Motor neuron (in vitro differentiated cells): ENCODE data around the gene ENGASE. TPM values are rescaled to one million over a fixed set of nuclear protein-coding genes. Genes with fewer than 3 reads are reported as not detected.

ENCODE experiments used
- ATAC-seq, 8 experiments: fragments of 200-7000 bp; cut with Tn5 transposase; replicated peaks in 6 of 8; 2 replicates each; pipeline ENCODE4 v1.8.0; 2021; ENCODE audit warnings: mild to moderate bottlenecking in 8 of 8, moderate library complexity in 8 of 8
- H3K27ac ChIP-seq, 2 donors: fragments of 250-450 bp; sonication (Bioruptor Pico); 2 replicates each; pipeline ENCODE4 v1.9.0; 2021; ENCODE audit warnings: antibody characterized with exemption in 2 of 2, mild to moderate bottlenecking in 2 of 2, moderate library complexity in 1 of 2
- H3K4me1 ChIP-seq, 2 donors: fragments of 250-450 bp; sonication (Bioruptor Pico); replicated peaks in 1 of 2; 2 replicates each; pipeline ENCODE4 v1.6.1; 2021; ENCODE audit warnings: antibody characterized with exemption in 2 of 2, mild to moderate bottlenecking in 2 of 2, moderate library complexity in 1 of 2
- H3K4me3 ChIP-seq, 5 donors: fragments of 250-450 bp; sonication (Bioruptor Pico); 2 replicates each; pipeline ENCODE4 v1.9.0; 2021; ENCODE audit warnings: antibody characterized with exemption in 5 of 5, mild to moderate bottlenecking in 5 of 5, moderate library complexity in 4 of 5
- WGBS, 10 experiments: fragments of 450-650 bp; shearing (Covaris generic); methylation state at CpG; one replicate each; pipeline ENCODE4 v1.0.0; 2022; 5-methylcytosine and 5-hydroxymethylcytosine counted together
- in situ Hi-C, 9 experiments: fragments of 400-800 bp; cut with MboI; loops; one replicate each; pipeline ENCODE4 v1.15.0; 2021; ENCODE audit warnings: low sequenced_read_pairs in 9 of 9, low pct_unique_long_range_greater_than_20kb in 2 of 9; ENCODE audit not compliant: unreplicated experiment in 9 of 9
- total RNA-seq, 8 experiments: library from RNA; unstranded; fragments of 300-600 nt; gene quantifications; 2 replicates each; pipeline versions ENCODE4 v1.2.3 to v1.2.4, GENCODE V29; 2022

Gene ENGASE
- total RNA-seq, 8 experiments from 2014 or later = 10.0 to 49.6 (median 15.4) TPM

DNA sequence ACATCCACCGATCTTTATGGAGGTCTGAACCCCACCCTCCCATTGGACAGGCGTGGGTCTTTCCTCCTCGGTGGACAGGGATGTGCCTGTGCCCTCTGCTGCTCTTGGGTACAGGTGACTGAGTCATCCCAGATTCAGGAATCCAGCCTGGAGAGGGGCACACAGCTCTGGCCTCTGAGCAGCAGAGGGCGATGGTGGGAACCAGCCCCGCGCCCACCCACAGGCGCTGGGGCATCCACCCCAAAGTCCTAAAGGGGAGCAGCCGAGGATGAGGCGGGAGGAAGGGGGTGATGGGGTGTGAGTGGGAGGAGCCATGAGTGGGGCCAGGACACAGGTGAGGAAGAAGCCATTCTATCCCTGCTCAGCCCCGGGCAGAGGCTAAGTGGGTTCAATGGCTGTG is 35.0 kb downstream of the ENGASE start:
- in situ Hi-C loops = no loop called here
- Histone ChIP-seq H3K27ac (no peak overlapping the region), H3K4me3 (no peak overlapping the region), H3K4me1 (no peaks in the 10 kb centered on the region)
- ATAC-seq = peak in 2 of 8 experiments; percentile 4 to 38
- 53% methylated on average over 3 of the region's 10 CpGs; no CpG with 5 or more reads in 9 of the 10 experiments for WGBS, 10 experiments

DNA sequence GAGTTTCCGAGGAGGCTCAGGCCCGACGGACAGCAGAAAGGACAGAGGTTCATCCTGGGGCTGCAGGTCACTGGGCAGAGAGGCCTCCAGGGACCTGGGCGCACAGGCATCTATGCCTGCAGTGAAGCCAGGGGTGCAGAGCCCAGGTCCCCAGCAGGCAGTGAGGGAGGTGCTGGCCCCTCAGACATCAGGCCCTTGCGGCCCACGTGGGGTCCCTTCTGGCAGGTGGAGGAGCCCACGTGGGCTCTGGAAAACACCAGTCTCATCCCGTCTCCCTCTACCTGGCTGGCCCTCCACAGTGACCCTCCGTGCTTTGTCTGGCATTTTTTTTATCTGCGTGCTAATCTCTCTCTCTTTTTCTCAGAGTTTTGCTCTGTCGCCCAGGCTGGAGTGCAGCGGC is 36.5 kb downstream of the ENGASE start:
- 29 to 100% (median 76%) methylated on average over 1 to 6 of the region's 12 CpGs; no CpG with 5 or more reads in 6 of the 10 experiments for whole genome bisulfite sequencing, 10 experiments
- no peak for ATAC-seq
- no peak overlapping the region for H3K4me3 ChIP-seq
- H3K27ac ChIP-seq = no peak overlapping the region
- H3K4me1 ChIP-seq = no peaks in the 10 kb centered on the region
- in situ Hi-C loops = no loop called here

- no peak for ATAC-seq
- no peaks in the 10 kb centered on the region for H3K4me1 ChIP-seq
- WGBS, 10 experiments = no CpG with 5 or more reads among the region's 11 CpGs
- H3K4me3 ChIP-seq = no peak overlapping the region
- no peak overlapping the region for H3K27ac ChIP-seq
- in situ Hi-C loops = no loop called here
Measured at GRCh38 chr17:79112471-79112870, 37.8 kb downstream of the ENGASE start.

DNA sequence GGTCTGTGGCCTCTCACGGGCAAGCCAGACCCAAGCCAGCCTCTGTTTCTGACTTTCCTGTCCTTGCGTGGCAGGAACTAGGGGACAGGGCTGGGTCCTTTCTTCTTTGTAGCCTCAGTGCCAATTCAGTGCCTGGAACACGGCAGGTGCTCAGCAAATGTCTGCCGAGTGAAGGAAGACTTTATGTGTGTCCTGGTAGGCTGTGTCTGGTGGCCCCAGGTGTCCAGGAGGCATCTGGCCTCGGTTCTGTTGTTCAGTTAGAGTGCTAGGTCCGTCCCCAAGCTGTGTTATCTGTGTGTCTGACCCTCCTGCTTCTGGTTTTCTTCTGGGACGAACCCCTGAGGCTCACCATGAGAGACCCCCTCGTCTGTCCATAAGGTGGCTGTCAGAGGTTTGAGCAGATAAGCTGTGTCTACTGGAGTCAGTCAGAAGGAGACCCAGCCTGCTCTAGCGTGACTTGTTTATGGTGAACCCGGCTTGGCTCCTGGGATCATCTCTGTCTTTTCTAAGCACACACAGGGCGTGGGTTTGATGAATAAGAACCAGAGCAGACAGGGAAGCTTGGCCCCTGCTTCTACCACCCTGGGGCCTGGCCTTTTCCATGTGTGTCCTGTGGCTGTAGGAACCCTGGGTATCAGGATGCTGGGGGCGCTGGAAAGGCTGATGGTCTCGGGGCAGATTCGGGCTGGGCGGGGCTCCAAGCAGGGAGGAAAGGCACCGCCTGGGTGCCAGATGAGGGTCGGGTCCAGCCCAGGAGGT is 39.3 kb downstream of the ENGASE start:
- in situ Hi-C loops = no loop called here
- ATAC-seq = peak in 3 of 8 experiments; percentile 19 to 67 (median 44)
- no peak overlapping the region for H3K27ac ChIP-seq
- H3K4me1 ChIP-seq = peaks cover 0 to 3% of the 10 kb centered on the region in 2 donors
- no peak overlapping the region for H3K4me3 ChIP-seq
- 7 to 90% (median 74%) methylated on average over 2 to 8 of the region's 17 CpGs; no CpG with 5 or more reads in 5 of the 10 experiments for WGBS, 10 experiments

DNA sequence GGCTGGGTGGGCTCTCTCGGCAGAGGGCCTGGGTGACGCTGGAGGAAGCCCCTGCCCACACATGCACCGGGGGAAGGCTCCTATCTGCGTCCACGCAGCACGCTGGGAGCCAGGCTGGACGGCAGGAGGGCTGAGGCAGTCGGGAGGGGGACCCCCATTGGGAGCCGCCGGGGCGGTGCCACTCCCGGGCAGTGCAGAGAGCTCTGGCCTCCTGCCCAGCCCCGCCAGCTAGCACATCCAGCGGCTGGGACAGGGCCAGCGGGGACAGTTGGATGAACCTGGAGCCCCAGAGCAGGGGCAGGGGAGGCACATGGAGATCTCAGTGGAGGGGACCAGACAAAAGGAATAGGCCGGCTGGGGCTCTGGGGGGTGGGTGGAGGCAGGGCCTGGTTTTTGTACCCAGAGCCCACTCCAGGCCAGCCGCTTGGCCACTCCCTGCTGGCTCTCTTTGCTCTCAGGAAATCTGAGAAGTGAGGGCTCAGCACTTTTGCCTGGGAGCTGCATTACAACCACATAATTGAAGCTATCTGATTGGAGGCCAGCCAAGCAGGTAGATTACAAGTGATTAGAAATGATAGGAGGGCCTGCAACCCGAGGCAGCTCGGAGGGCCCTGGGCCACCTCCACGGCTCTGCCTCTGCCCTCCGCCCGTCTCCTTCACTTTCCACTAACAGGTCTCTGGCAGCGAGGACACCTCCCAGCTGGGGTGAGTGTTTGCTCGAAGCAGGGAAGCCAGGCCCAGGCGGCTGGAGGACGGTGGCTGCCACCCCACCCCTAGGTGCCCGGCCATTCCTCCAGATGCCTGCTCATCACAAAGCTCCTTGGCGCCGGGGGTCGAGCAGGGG is 40.1 kb downstream of the ENGASE start:
- peaks cover 0 to 3% of the 10 kb centered on the region in 2 donors for H3K4me1 ChIP-seq
- no peak overlapping the region for H3K4me3 ChIP-seq
- WGBS, 10 experiments = 0 to 100% (median 33%) methylated on average over 1 to 6 of the region's 30 CpGs; no CpG with 5 or more reads in 4 of the 10 experiments
- in situ Hi-C loops = no loop called here
- peak; percentile 66 to 91 (median 74) for ATAC-seq
- no peak overlapping the region for H3K27ac ChIP-seq

DNA sequence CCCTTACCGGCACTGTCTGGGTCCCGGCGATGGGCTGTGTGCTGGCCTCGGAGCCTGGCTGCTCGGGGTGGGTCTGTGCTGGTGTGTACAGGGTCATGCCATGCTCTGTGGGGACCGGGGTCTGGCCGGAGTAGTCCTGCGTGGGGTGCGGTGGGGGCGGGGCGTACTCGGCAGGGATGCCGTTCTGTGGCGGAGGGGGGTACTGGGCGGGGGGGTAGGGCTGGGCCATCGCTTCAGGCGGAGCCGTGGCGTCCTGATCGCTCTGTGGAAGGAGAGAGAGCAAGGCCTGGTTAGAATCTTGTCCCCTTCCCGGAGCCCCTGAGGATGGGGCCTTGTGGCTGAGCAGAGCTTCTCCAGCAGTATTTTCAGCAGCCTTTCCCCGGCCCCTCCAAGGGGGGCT is 40.9 kb downstream of the ENGASE start:
- in situ Hi-C loops = no loop called here
- Histone ChIP-seq H3K4me1 (peaks cover 0 to 3% of the 10 kb centered on the region in 2 donors), H3K4me3 (no peak overlapping the region), H3K27ac (no peak overlapping the region)
- WGBS, 10 experiments = 20 to 90% methylated on average over 1 to 2 of the region's 22 CpGs; no CpG with 5 or more reads in 8 of the 10 experiments
- ATAC-seq = peak in 1 of 8 experiments; percentile 3

GRCh38 chr17:79116575-79117368 is 42.1 kb downstream of the ENGASE start:
- in situ Hi-C loops = no loop called here
- peaks cover 0 to 3% of the 10 kb centered on the region in 2 donors for H3K4me1 ChIP-seq
- ATAC-seq = no peak
- H3K4me3 ChIP-seq = no peak overlapping the region
- 34 to 100% (median 94%) methylated on average over 1 to 5 of the region's 19 CpGs; no CpG with 5 or more reads in 4 of the 10 experiments for WGBS, 10 experiments
- H3K27ac ChIP-seq = no peak overlapping the region

DNA sequence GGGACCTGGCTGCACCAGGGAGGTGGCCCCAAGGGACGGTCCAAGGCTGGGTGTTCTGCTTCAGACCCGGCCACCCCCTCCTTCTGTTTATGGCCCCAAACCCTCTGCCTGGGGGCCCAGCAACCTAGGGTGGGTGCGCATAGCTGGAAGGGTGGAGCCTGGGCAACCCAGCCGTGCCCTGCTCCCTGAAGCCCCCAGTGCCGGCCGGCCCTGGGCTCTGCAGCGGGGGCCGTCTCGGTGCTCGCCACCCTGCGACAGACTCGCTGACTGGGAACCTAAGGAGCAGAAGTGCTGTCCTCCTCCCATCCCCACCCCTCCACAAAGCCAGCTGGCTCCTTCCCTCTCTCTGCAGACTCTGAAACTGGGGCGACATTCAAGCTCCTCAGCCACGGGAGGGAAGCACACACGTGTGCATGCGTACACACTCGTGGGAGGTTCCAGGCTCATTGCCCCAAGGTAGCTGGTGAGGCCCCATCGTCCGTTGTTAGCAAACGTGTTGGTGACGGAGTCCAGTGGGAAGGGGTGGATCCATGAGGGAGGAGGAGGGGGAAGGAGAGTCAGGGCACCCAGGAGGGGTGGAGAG is 43.4 kb downstream of the ENGASE start:
- no peak overlapping the region for H3K27ac ChIP-seq
- no peak overlapping the region for H3K4me3 ChIP-seq
- no peak for ATAC-seq
- H3K4me1 ChIP-seq = peaks cover 0 to 3% of the 10 kb centered on the region in 2 donors
- WGBS, 10 experiments = 69 to 100% methylated on average over 1 to 9 of the region's 21 CpGs; no CpG with 5 or more reads in 8 of the 10 experiments
- in situ Hi-C loops = no loop called here

GRCh38 chr17:79118924-79119323 is 44.3 kb downstream of the ENGASE start:
- ATAC-seq = no peak
- WGBS, 10 experiments = 26 to 100% (median 73%) methylated on average over 1 to 4 of the region's 4 CpGs; no CpG with 5 or more reads in 2 of the 10 experiments
- Histone ChIP-seq H3K4me3 (no peak overlapping the region), H3K4me1 (peaks cover 0 to 3% of the 10 kb centered on the region in 2 donors), H3K27ac (no peak overlapping the region)
- in situ Hi-C loops = no loop called here

DNA sequence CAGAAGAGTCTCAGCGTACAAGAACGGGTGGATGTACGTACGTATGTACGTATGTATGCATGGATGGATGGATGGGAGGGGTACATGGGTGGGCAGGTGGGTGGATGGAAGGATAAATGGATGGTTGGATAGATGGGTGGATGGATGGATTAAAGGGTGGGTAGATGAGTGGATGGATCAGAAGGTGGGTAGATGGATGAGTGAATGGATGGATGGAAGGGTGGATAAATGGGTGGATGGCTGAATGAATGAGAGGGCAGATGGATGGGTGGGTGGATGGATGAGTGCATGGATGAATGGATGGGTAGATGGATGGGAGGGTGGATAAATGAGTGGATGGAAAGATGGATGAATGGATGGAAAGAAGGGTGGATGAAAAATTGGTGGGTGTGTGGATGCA is 45.6 kb downstream of the ENGASE start:
- WGBS, 10 experiments = 20 to 69% (median 46%) methylated on average over 3 to 4 of the region's 5 CpGs; no CpG with 5 or more reads in 6 of the 10 experiments
- H3K27ac ChIP-seq = no peak overlapping the region
- ATAC-seq = no peak
- H3K4me3 ChIP-seq = no peak overlapping the region
- in situ Hi-C loops = no loop called here
- H3K4me1 ChIP-seq = peaks cover 0 to 3% of the 10 kb centered on the region in 2 donors

- in situ Hi-C loops = no loop called here
- Histone ChIP-seq H3K4me1 (no peaks in the 10 kb centered on the region), H3K27ac (no peak overlapping the region), H3K4me3 (no peak overlapping the region)
- 68 to 93% (median 84%) methylated on average over 3 to 6 of the region's 8 CpGs; no CpG with 5 or more reads in 7 of the 10 experiments for WGBS, 10 experiments
- no peak for ATAC-seq
Measured at GRCh38 chr17:79123988-79124387, 49.4 kb downstream of the ENGASE start.

DNA sequence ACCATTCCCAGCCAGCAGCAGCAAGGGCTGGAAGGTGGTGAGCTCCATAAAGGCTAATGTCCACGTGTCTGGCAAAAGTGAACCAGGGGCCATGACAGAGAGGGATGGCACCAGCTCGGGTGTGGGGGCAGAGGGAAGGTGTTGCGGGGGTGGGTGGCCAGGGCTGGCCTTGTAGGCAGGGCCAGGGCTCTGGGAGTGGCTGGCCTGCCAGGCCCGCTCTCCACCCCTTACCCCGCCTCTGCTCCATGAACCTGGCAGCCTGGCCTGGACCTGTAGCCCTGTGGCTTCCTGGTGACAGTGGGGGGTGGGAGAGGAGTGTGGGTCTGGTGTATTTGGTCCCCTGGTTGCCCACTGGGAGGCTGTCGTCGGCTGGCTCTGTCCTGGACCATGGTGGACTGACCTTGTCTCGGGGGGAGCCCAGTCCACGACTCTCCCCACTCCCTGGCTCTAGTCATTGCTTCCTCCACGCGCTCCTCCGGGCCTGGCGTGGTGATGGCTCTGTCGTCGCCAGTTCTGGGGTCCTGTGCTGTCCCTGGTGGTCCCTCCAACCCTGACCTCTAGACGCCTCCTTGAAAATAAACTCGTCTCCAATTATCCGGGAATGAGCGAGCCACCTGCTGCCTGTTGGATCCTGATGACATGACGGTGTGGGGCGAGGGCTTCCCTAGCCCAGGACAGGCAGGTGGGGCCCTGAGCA is 50.0 kb downstream of the ENGASE start:
- H3K27ac ChIP-seq = no peak overlapping the region
- H3K4me3 ChIP-seq = no peak overlapping the region
- WGBS, 10 experiments = 60 to 91% (median 81%) methylated on average over 1 to 9 of the region's 21 CpGs; no CpG with 5 or more reads in 3 of the 10 experiments
- in situ Hi-C loops = no loop called here
- ATAC-seq = no peak
- no peaks in the 10 kb centered on the region for H3K4me1 ChIP-seq
